Vagina (tissue), 2 donors: ENCODE data around the gene ORM2. TPM values are rescaled to one million over a fixed set of nuclear protein-coding genes. Genes with fewer than 3 reads are reported as not detected.
A peak's percentile ranks its signal among the peaks of the same experiment; 100 is the strongest.
"Not testable (repeated sequence)": the region's sequence is repeated elsewhere in the genome, so short reads cannot be mapped to it uniquely, and the experiment has no call there.

Experiments
- DNase-seq, 2 donors: peaks; one replicate each; pipeline ENCODE4 v3.0.0-alpha.2; 2017; ENCODE audit errors: extremely low spot score in 2 of 2
- H3K27ac ChIP-seq: fragments of 200-600 bp; sonication (generic); one replicate; pipeline ENCODE4 v1.5.1; 2019
- H3K27me3 ChIP-seq: fragments of 200-600 bp; sonication (generic); one replicate; pipeline ENCODE4 v1.5.1; 2019
- H3K36me3 ChIP-seq, 2 donors: fragments of 200-600 bp; sonication (generic); one replicate each; pipeline ENCODE4 v1.5.1; 2017 to 2019
- H3K4me1 ChIP-seq: fragments of 200-600 bp; sonication (generic); one replicate; pipeline ENCODE4 v1.5.1; 2019
- H3K4me3 ChIP-seq, 2 donors: fragments of 200-600 bp; sonication (generic); 1 replicate in 1 of 2; 2 replicates in 1 of 2; pipeline ENCODE4 v1.5.1; 2016 to 2019
- H3K9me3 ChIP-seq: fragments of 200-600 bp; sonication (generic); one replicate; pipeline ENCODE4 v1.5.1; 2019
- POLR2A ChIP-seq, 2 donors: fragments of 450-650 bp; IDR thresholded peaks; one replicate each; pipeline ENCODE4 v1.6.1; 2017; ENCODE audit warnings: antibody characterized with exemption in 2 of 2, mild to moderate bottlenecking in 2 of 2, moderate library complexity in 2 of 2
- POLR2AphosphoS5 ChIP-seq, 2 donors: sonication (generic); formaldehyde crosslinking; IDR thresholded peaks; one replicate each; pipeline ENCODE4 v1.9.0; 2017; ENCODE audit warnings: antibody characterized with exemption in 2 of 2, mild to moderate bottlenecking in 2 of 2, low read depth in 1 of 2; ENCODE audit not compliant: insufficient read depth in 1 of 2
- intact Hi-C: fragments of 100-400 bp; cut with DNase I; formaldehyde crosslinking; loops from one replicate; pipeline ENCODE4 v1.15.1; 2023
- total RNA-seq: library from RNA; depleted of rRNA; stranded (reverse); fragments of >200 nt; gene quantifications from one replicate; pipeline ENCODE4 v1.2.3, GENCODE V29; 2016
- TF ChIP-seq, protein P1 (sequence below), 3 experiments: fragments of 450-650 bp in 2 of 3; fragments of 200-600 bp in 1 of 3; sonication (generic) in 1 of 3; IDR thresholded peaks; one replicate each; pipeline ENCODE4 v1.5.1; 2017 to 2019; ENCODE audit warnings: antibody characterized with exemption in 3 of 3, mild to moderate bottlenecking in 2 of 3, moderate library complexity in 2 of 3

The ORM2 gene
- total RNA-seq, 1 donor from 2014 or later: not detected

DNA sequence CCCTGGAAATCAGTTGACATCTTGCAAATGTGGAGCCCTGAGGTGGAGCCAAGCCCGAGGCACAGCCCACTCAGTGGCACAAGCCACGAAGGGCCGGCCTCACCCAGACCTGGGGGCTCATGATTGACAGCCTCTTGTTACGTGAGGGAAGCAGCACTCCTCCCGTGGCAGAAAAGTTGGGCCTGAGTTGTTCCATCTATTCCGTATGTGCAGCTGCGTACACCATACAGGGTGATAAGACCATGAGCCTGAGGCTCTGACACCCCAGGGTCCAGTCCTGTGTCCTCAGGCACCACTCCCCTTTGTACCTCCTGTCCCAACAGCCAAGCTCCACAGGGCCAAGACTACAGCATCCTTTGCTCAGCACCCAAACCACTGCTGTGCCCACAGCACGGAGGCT lies 1.9 kb upstream of the ORM2 start:
- TF ChIP-seq POLR2A (IDR thresholded peaks at IDR 0.05): no peak
- no peak for TF ChIP-seq POLR2AphosphoS5 (IDR thresholded peaks at IDR 0.05; ENCODE audit: insufficient read depth in 1 of 2, low read depth in 1 of 2)
- TF ChIP-seq, protein P1, sequence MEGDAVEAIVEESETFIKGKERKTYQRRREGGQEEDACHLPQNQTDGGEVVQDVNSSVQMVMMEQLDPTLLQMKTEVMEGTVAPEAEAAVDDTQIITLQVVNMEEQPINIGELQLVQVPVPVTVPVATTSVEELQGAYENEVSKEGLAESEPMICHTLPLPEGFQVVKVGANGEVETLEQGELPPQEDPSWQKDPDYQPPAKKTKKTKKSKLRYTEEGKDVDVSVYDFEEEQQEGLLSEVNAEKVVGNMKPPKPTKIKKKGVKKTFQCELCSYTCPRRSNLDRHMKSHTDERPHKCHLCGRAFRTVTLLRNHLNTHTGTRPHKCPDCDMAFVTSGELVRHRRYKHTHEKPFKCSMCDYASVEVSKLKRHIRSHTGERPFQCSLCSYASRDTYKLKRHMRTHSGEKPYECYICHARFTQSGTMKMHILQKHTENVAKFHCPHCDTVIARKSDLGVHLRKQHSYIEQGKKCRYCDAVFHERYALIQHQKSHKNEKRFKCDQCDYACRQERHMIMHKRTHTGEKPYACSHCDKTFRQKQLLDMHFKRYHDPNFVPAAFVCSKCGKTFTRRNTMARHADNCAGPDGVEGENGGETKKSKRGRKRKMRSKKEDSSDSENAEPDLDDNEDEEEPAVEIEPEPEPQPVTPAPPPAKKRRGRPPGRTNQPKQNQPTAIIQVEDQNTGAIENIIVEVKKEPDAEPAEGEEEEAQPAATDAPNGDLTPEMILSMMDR (IDR thresholded peaks at IDR 0.05): no peak
- no peak overlapping the region for H3K4me3 ChIP-seq
- H3K9me3 ChIP-seq: no peaks in the 10 kb centered on the region
- H3K27ac ChIP-seq: no peak overlapping the region
- DNase-seq: no peak
- intact Hi-C loops: no loop called here
- H3K4me1 ChIP-seq: no peaks in the 10 kb centered on the region
- no peaks in the 10 kb centered on the region for H3K27me3 ChIP-seq
- no peaks in the 10 kb centered on the region for H3K36me3 ChIP-seq

DNA sequence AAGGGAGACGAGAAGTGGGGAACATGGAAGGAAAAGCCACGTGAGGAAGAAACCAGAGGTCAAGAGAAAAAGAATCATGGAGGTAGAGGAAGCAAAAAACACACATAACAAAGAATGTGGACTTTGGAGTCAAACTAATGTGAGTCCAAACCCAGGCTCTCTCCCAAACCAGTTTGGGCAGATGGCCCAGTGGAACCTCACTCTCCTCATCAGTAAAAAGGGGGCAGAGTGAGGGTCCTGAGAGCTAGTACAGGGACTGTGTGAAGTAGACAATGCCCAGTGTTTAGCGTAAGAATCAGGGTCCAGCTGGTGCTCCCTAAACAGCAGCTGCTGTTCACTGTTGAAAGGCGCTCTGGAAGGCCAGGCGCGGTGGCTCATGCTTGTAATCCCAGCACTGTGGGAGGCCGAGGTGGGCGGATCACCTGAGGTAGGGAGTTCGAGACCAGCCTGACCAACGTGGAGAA lies 1.3 kb upstream of the ORM2 start:
- H3K27ac ChIP-seq, DNase-seq, H3K36me3 ChIP-seq, H3K4me1 ChIP-seq, H3K9me3 ChIP-seq, intact Hi-C loops, H3K27me3 ChIP-seq, H3K4me3 ChIP-seq: not testable (repeated sequence)

DNA sequence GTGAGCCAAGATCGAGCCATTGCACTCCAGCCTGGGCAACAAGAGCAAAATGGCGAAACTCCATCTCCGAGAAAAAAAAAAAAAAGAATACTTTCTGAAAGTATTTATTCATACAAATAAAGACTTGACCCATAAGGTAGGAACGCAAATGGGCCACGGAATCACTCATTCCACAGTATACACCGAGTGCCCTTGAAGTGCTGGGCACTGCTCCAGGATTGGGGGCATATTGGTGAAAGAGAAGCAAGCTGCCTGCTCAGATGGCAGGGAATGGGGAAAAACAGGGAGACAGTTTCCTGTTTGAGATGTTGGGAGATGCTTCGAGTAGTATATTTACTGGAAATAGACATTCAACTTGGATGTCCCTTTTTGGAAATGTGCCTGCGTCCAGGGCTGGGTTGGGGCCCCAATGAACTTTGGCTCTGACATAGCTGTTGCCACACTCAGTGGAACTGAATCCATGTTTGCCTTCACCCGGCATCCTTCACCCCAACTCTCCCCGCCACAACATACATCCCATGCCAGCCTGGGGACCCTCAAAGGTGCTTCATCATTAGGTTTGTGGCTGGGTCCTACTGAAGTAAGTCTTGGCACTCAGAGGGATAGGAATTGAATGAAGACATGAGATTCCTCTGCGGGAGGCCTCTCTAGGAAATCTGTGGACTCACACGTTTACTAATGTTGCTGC lies 588 bp upstream of the ORM2 start:
- H3K4me3 ChIP-seq, H3K27me3 ChIP-seq, H3K4me1 ChIP-seq, DNase-seq, H3K27ac ChIP-seq, H3K9me3 ChIP-seq, H3K36me3 ChIP-seq, intact Hi-C loops: not testable (repeated sequence)

DNA sequence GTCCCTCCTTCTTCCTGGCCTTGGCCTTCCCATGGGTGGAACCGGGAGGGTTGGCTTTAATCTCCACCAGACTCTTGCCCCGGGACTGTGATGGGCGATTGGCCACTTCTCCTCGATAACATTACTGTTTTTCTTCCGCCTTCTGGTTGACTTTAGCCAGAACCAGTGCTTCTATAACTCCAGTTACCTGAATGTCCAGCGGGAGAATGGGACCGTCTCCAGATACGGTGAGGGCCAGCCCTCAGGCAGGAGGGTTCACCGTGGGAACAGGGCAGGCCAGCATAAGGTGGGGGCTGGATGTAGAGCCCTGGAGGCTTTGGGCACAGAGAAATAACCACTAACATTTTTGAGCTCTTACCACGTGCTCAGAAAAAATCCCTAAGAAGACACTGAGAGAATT lies 967 bp downstream of the ORM2 start:
- Histone ChIP-seq H3K9me3 (no peaks in the 10 kb centered on the region), H3K4me3 (no peak overlapping the region), H3K27me3 (no peaks in the 10 kb centered on the region), H3K27ac (no peak overlapping the region), H3K36me3 (no peaks in the 10 kb centered on the region), H3K4me1 (no peaks in the 10 kb centered on the region)
- no peak for DNase-seq
- TF ChIP-seq POLR2A (IDR thresholded peaks at IDR 0.05): no peak
- TF ChIP-seq POLR2AphosphoS5 (IDR thresholded peaks at IDR 0.05; ENCODE audit: insufficient read depth in 1 of 2, low read depth in 1 of 2): no peak
- TF ChIP-seq, protein P1 (IDR thresholded peaks at IDR 0.05): no peak
- intact Hi-C loops: no loop called here

DNA sequence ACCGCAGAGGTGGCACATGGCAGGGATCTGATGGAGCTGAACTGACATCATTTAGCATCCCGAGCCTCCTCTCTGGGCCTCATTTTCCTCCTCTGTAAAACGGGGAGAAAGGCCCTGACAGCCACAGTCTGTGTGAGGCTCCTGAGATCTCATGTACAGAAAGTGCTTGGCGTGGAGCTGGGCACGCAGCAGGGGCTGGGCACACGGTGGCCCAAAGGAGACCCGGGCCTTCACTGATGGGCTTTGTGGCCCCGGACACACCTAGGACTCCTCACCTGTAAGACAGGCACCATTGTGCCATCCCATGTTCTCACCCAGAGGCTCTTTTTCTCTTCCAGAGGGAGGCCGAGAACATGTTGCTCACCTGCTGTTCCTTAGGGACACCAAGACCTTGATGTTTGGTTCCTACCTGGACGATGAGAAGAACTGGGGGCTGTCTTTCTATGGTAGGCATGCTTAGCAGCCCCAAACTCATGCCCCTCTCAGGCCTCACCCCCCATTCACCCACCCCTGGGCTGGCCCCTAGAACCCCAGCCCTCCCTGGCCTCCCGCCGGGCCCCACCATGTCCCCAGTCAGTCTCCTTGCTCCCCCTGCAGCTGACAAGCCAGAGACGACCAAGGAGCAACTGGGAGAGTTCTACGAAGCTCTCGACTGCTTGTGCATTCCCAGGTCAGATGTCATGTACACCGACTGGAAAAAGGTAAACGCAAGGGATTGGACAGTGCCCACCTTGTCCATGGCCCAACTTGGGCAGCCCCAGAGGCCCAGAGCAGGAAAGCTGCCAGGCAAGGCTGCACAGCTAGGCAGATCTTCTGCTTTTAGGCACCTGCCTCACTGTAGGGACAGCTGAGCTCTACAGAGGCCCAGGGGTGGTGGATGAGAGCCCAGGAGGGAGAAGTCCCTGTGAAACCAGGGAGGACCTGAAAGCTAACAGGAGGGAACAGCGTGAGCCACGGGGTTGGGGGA lies 1.8 kb downstream of the ORM2 start:
- peak in 1 of 2 donors; percentile 24 for TF ChIP-seq POLR2AphosphoS5 (IDR thresholded peaks at IDR 0.05; ENCODE audit: insufficient read depth in 1 of 2, low read depth in 1 of 2)
- H3K4me3 ChIP-seq, intact Hi-C loops, H3K27ac ChIP-seq, H3K9me3 ChIP-seq, DNase-seq, H3K4me1 ChIP-seq, H3K27me3 ChIP-seq, H3K36me3 ChIP-seq: not testable (repeated sequence)

DNA sequence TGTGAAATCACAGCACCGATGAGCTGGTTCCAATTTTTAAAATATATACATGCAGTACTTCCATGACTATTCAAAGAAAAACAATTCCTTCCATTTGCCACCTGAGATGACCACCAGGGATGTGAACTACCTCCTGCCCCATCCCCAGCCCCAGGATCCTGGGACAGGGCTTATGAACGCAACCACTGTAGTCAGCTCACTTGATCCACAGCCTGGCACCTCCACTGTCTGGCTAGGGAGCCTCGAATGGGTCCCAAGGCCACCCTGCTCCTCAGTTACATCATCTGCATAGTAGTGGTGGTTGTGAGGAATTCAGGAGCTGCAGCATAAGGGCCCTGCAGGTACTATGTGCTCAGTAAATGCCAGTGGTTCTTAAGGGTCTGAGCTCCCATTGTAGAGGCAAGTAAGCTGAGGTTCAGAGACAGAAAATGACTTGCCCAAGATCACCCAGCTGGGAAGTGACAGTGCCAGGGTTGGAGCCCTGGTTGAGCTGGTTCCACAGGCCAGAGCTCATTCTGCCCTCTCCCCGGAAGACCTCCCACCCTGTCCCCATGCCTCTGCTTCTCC lies 2.9 kb downstream of the ORM2 start:
- DNase-seq: not testable (repeated sequence)

DNA sequence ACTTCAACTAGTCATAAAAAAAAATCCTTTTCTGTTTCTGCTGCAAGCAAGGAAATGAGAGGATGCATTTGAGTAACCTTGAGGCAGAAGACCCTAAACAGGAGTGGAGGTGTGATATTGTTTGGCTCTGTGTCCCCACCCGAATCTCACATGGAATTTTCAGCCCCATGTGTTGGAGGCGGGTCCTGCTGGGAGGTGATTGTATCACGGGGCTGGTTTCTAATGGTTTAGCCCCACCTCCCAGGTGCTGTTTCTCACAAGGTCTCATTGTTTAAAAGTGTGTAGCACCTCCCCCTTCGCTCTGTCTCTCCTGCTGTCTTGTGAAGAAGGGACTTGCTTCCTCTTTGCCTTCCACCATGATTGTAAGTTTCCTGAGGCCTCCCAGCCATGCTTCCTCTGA lies 4.0 kb downstream of the ORM2 start:
- H3K9me3 ChIP-seq, H3K4me1 ChIP-seq, intact Hi-C loops, H3K27ac ChIP-seq, H3K27me3 ChIP-seq, H3K4me3 ChIP-seq, DNase-seq: not testable (repeated sequence)
- H3K36me3 ChIP-seq: peaks cover 0 to 23% of the 10 kb centered on the region in 2 donors

More for the DNA sequence above, 2.9 kb downstream of the ORM2 start:
- H3K27ac ChIP-seq, intact Hi-C loops, H3K9me3 ChIP-seq, H3K27me3 ChIP-seq, H3K4me1 ChIP-seq, H3K4me3 ChIP-seq: not testable (repeated sequence)
- peaks cover 0 to 11% of the 10 kb centered on the region in 2 donors for H3K36me3 ChIP-seq
